ENCODE results near the gene TOE1.

The TOE1 gene

GRCh38 chr1:45322486-45323040, 17.4 kb upstream of the TOE1 start:
- ChIA-PET CTCF (interaction anchor here (1.0 kb wide), 1 partner anchor 19 kb away, joined by 3 read pairs; no protein-coding TSS in a partner anchor), POLR2A (interaction anchor here (0.7 kb wide), 1 partner anchor 51 kb away, joined by 7 read pairs; no protein-coding TSS in a partner anchor)
- no peak for TF ChIP-seq CTCF (IDR thresholded peaks at IDR 0.05; ENCODE audit: control extremely low read depth, extremely low read depth, low read depth, missing control alignments)
- DNase-seq (ENCODE audit: extremely low spot score) = peak; percentile 6

- POLR2A ChIA-PET = interaction anchor here (1.1 to 1.5 kb wide), 2 partner anchors 14 to 22 kb away, joined by 5 to 8 read pairs; partner anchors contain the start of genes MUTYH and TOE1
- no peak for TF ChIP-seq CTCF (IDR thresholded peaks at IDR 0.05; ENCODE audit: control extremely low read depth, extremely low read depth, low read depth, missing control alignments)
- DNase-seq (ENCODE audit: extremely low spot score) = peak; percentile 14
- CTCF ChIA-PET = interaction anchor here (1.1 to 5.4 kb wide), 10 partner anchors 9 to 312 kb away, joined by 3 to 32 read pairs (median 5); partner anchors contain the start of genes MUTYH and TOE1
Measured at GRCh38 chr1:45325851-45326506, 14.0 kb upstream of the TOE1 start.

GRCh38 chr1:45326627-45327623, 13.0 kb upstream of the TOE1 start, which contains the start of gene HPDL:
Gene HPDL (plus strand): TSS chr1:45326895. CDS start chr1:45327149, 254 bp downstream.
- POLR2A ChIA-PET = interaction anchor here (0.6 to 1.5 kb wide), 4 partner anchors 11 to 113 kb away, joined by 3 to 8 read pairs (median 4); partner anchors contain the start of genes MUTYH and TOE1
- TF ChIP-seq CTCF (IDR thresholded peaks at IDR 0.05; ENCODE audit: control extremely low read depth, extremely low read depth, low read depth, missing control alignments) = no peak
- DNase-seq (ENCODE audit: extremely low spot score) = peak; percentile 83
- CTCF ChIA-PET = interaction anchor here (1.1 to 5.4 kb wide), 11 partner anchors 10 to 313 kb away, joined by 3 to 32 read pairs (median 4); partner anchors contain the start of genes MUTYH and TOE1

- no peak for TF ChIP-seq CTCF (IDR thresholded peaks at IDR 0.05; ENCODE audit: control extremely low read depth, extremely low read depth, low read depth, missing control alignments)
- ChIA-PET CTCF (interaction anchor here (0.8 to 5.4 kb wide), 10 partner anchors 11 to 313 kb away, joined by 3 to 32 read pairs (median 6); partner anchors contain the start of genes MUTYH and TOE1), POLR2A (interaction anchor here (0.6 to 2.1 kb wide), 3 partner anchors 12 to 112 kb away, joined by 3 to 11 read pairs (median 8); partner anchors contain the start of genes MUTYH and TOE1)
- DNase-seq (ENCODE audit: extremely low spot score) = peak; percentile 43
Measured at GRCh38 chr1:45327644-45328515, 12.1 kb upstream of the TOE1 start.

- ChIA-PET POLR2A (interaction anchor here (0.6 to 2.1 kb wide), 2 partner anchors 11 to 25 kb away, joined by 3 to 11 read pairs; partner anchors contain the start of genes MUTYH and TOE1), CTCF (interaction anchor here (1.2 to 5.4 kb wide), 5 partner anchors 11 to 314 kb away, joined by 3 to 32 read pairs (median 9); partner anchors contain the start of genes MUTYH and TOE1)
- no peak for DNase-seq (ENCODE audit: extremely low spot score)
- no peak for TF ChIP-seq CTCF (IDR thresholded peaks at IDR 0.05; ENCODE audit: control extremely low read depth, extremely low read depth, low read depth, missing control alignments)
Measured at GRCh38 chr1:45328680-45329079, 11.3 kb upstream of the TOE1 start.

Data from GM10248 (cell line).